Thyroid gland (tissue), 4 donors: ENCODE measurements around the gene TNP1.

Experiments
- POLR2A ChIP-seq, 2 donors: fragments of 450-650 bp; IDR thresholded peaks; one replicate each; pipeline ENCODE4 v1.6.1; 2017; ENCODE audit warnings: antibody characterized with exemption in 2 of 2, mild to moderate bottlenecking in 2 of 2, moderate library complexity in 1 of 2
- TF ChIP-seq, protein P1 (sequence below), 6 experiments: fragments of 200-600 bp in 3 of 6; fragments of 450-650 bp in 3 of 6; sonication (generic) in 3 of 6; IDR thresholded peaks; one replicate each; pipeline ENCODE4 v1.5.1; 2016 to 2019; ENCODE audit warnings: antibody characterized with exemption in 6 of 6, mild to moderate bottlenecking in 2 of 6, inconsistent platforms in 1 of 6, moderate library complexity in 1 of 6

GRCh38 chr2:216819766-216820165, 40.1 kb downstream of the TNP1 start:
- TF ChIP-seq, protein P1, sequence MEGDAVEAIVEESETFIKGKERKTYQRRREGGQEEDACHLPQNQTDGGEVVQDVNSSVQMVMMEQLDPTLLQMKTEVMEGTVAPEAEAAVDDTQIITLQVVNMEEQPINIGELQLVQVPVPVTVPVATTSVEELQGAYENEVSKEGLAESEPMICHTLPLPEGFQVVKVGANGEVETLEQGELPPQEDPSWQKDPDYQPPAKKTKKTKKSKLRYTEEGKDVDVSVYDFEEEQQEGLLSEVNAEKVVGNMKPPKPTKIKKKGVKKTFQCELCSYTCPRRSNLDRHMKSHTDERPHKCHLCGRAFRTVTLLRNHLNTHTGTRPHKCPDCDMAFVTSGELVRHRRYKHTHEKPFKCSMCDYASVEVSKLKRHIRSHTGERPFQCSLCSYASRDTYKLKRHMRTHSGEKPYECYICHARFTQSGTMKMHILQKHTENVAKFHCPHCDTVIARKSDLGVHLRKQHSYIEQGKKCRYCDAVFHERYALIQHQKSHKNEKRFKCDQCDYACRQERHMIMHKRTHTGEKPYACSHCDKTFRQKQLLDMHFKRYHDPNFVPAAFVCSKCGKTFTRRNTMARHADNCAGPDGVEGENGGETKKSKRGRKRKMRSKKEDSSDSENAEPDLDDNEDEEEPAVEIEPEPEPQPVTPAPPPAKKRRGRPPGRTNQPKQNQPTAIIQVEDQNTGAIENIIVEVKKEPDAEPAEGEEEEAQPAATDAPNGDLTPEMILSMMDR (IDR thresholded peaks at IDR 0.05) = no peak
- no peak for TF ChIP-seq POLR2A (IDR thresholded peaks at IDR 0.05)
